Glutamatergic neuron (in vitro differentiated cells): Measurements from ENCODE around the gene PPM1M. TPM values are rescaled to one million over a fixed set of nuclear protein-coding genes. Genes with fewer than 3 reads are reported as not detected.
"Not testable (repeated sequence)": the region's sequence is repeated elsewhere in the genome, so short reads cannot be mapped to it uniquely, and the experiment has no call there.

Source experiments
- DNase-seq: peaks from one replicate; pipeline ENCODE4 v3.0.0; 2022
- H3K27ac Mint-ChIP-seq: one replicate; pipeline ENCODE4 v1.8.0; 2020; ENCODE audit warnings: mild to moderate bottlenecking, mixed read lengths, inconsistent platforms; ENCODE audit not compliant: unreplicated experiment
- H3K27me3 Mint-ChIP-seq: one replicate; pipeline ENCODE4 v1.8.0; 2020; ENCODE audit warnings: mild to moderate bottlenecking, moderate library complexity, mixed read lengths, inconsistent platforms; ENCODE audit not compliant: unreplicated experiment
- H3K36me3 Mint-ChIP-seq: one replicate; pipeline ENCODE4 v1.8.0; 2020; ENCODE audit warnings: mild to moderate bottlenecking, mixed read lengths, inconsistent platforms; ENCODE audit not compliant: unreplicated experiment
- H3K4me1 Mint-ChIP-seq: one replicate; pipeline ENCODE4 v1.8.0; 2020; ENCODE audit warnings: mild to moderate bottlenecking, low read depth, mixed read lengths, inconsistent platforms; ENCODE audit not compliant: unreplicated experiment
- H3K4me3 Mint-ChIP-seq: one replicate; pipeline ENCODE4 v1.8.0; 2020; ENCODE audit warnings: mild to moderate bottlenecking, mixed read lengths, inconsistent platforms; ENCODE audit not compliant: unreplicated experiment
- H3K9me3 Mint-ChIP-seq: one replicate; pipeline ENCODE4 v1.8.0; 2020; ENCODE audit warnings: mild to moderate bottlenecking, moderate library complexity, mixed read lengths, inconsistent platforms; ENCODE audit not compliant: unreplicated experiment
- total RNA-seq: library from RNA; stranded (reverse); fragmentation: NEBNext Ultra II Directional; extraction: Animal tissue kit (Norgen Biotek cat#: 25700); gene quantifications from one replicate; pipeline ENCODE4 v1.2.1, GENCODE V29; 2021; ENCODE audit not compliant: unreplicated experiment
- TF ChIP-seq, protein P1 (sequence below): fragments of 200-600 bp; sonication (generic); IDR thresholded peaks from one replicate; pipeline ENCODE4 v1.5.0; 2021; ENCODE audit not compliant: partially characterized antibody, unreplicated experiment

Gene PPM1M
- total RNA-seq, 1 donor from 2014 or later: 7.8 TPM

GRCh38 chr3:52268036-52268435, 22.5 kb downstream of the PPM1M start:
- Mint-ChIP-seq H3K4me1 (peaks cover 1% of the 10 kb centered on the region), H3K27me3 (no peaks in the 10 kb centered on the region), H3K36me3 (no peaks in the 10 kb centered on the region), H3K9me3 (peaks cover 2% of the 10 kb centered on the region), H3K27ac (no peak overlapping the region), H3K4me3 (no peak overlapping the region)
- no peak for DNase-seq
- TF ChIP-seq, protein P1, sequence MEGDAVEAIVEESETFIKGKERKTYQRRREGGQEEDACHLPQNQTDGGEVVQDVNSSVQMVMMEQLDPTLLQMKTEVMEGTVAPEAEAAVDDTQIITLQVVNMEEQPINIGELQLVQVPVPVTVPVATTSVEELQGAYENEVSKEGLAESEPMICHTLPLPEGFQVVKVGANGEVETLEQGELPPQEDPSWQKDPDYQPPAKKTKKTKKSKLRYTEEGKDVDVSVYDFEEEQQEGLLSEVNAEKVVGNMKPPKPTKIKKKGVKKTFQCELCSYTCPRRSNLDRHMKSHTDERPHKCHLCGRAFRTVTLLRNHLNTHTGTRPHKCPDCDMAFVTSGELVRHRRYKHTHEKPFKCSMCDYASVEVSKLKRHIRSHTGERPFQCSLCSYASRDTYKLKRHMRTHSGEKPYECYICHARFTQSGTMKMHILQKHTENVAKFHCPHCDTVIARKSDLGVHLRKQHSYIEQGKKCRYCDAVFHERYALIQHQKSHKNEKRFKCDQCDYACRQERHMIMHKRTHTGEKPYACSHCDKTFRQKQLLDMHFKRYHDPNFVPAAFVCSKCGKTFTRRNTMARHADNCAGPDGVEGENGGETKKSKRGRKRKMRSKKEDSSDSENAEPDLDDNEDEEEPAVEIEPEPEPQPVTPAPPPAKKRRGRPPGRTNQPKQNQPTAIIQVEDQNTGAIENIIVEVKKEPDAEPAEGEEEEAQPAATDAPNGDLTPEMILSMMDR: no peak

DNA sequence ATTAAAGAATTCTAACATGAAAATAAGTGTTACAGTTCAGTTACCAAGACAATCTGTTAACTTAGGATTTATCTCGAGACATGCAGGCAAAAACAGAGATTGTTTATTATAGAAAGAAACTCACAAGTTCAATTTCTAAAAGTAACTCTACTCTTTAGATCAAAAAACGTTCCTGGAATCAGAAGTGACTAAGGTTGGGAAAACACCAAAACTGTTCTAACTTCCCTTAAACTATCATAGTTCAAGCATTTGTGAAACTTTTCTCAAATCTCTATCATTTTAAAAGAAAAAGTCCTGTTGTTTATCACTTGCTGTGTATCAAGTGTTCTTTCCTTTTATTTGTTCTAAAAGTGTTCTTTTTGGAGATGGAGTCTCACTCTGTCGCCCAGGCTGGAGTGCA, 24.2 kb downstream of the PPM1M start:
- Mint-ChIP-seq H3K27ac (no peak overlapping the region), H3K4me1 (no peaks in the 10 kb centered on the region), H3K27me3 (no peaks in the 10 kb centered on the region), H3K36me3 (no peaks in the 10 kb centered on the region), H3K9me3 (peaks cover 2% of the 10 kb centered on the region), H3K4me3 (no peak overlapping the region)
- TF ChIP-seq, protein P1: no peak
- no peak for DNase-seq

GRCh38 chr3:52270252-52270754, 24.7 kb downstream of the PPM1M start:
- H3K4me1 Mint-ChIP-seq: no peaks in the 10 kb centered on the region
- DNase-seq: no peak
- no peak overlapping the region for H3K4me3 Mint-ChIP-seq
- H3K36me3 Mint-ChIP-seq: no peaks in the 10 kb centered on the region
- TF ChIP-seq, protein P1: no peak
- H3K9me3 Mint-ChIP-seq: peaks cover 2% of the 10 kb centered on the region
- H3K27me3 Mint-ChIP-seq: no peaks in the 10 kb centered on the region
- H3K27ac Mint-ChIP-seq: no peak overlapping the region

GRCh38 chr3:52272172-52272571, 26.6 kb downstream of the PPM1M start:
- H3K4me1 Mint-ChIP-seq, H3K4me3 Mint-ChIP-seq, H3K9me3 Mint-ChIP-seq, H3K27ac Mint-ChIP-seq, H3K27me3 Mint-ChIP-seq, DNase-seq, H3K36me3 Mint-ChIP-seq: not testable (repeated sequence)

DNA sequence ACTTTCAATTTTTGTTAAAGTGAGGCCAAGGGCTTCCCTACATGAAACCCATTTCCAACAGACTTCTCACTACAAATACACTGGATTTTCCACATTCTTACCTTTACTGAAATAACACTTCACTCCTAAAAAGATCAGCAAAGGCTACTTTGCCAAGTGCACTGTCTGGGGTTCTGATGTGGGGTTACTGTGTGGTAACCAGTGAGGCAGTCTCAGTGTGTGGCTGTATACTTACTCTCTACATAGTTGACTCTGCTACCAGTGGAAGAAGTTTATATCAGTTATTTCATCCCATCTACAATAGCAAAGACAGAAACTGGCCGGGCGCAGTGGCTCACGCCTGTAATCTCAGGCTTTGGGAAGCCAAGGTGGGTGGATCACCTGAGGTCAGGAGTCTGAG, 27.3 kb downstream of the PPM1M start:
- peaks cover 6% of the 10 kb centered on the region for H3K27me3 Mint-ChIP-seq
- no peak for DNase-seq
- no peak overlapping the region for H3K4me3 Mint-ChIP-seq
- H3K36me3 Mint-ChIP-seq: peaks cover 5% of the 10 kb centered on the region
- H3K9me3 Mint-ChIP-seq: peaks cover 10% of the 10 kb centered on the region
- no peak overlapping the region for H3K27ac Mint-ChIP-seq
- TF ChIP-seq, protein P1: no peak
- peaks cover 7% of the 10 kb centered on the region for H3K4me1 Mint-ChIP-seq

GRCh38 chr3:52274781-52275180, 29.2 kb downstream of the PPM1M start:
- not testable (repeated sequence) for H3K27me3 Mint-ChIP-seq, H3K4me3 Mint-ChIP-seq, H3K27ac Mint-ChIP-seq, H3K4me1 Mint-ChIP-seq, H3K36me3 Mint-ChIP-seq, DNase-seq
- peaks cover 14% of the 10 kb centered on the region for H3K9me3 Mint-ChIP-seq
